Brain microvascular endothelial cell (primary cell): ENCODE measurements around the gene GPX1.

Source experiments
- DNase-seq: peaks from one replicate; pipeline ENCODE4 v3.0.0-alpha.2; 2020
- H3K27ac ChIP-seq: fragments of 250-450 bp; sonication (Bioruptor Pico); 2 replicates; pipeline ENCODE4 v1.5.1; 2020; ENCODE audit warnings: mild to moderate bottlenecking, moderate library complexity
- H3K27me3 ChIP-seq: fragments of 250-450 bp; sonication (Bioruptor Pico); replicated peaks from 2 replicates; pipeline ENCODE4 v1.5.1; 2020; ENCODE audit warnings: mild to moderate bottlenecking
- H3K36me3 ChIP-seq: fragments of 250-450 bp; sonication (Bioruptor Pico); replicated peaks from 2 replicates; pipeline ENCODE4 v1.5.1; 2020; ENCODE audit warnings: mild to moderate bottlenecking
- H3K4me3 ChIP-seq: 2 replicates; pipeline ENCODE4 v1.5.1; 2011; ENCODE audit warnings: low read depth, mild to moderate bottlenecking, control low read depth, low read length, moderate library complexity
- CTCF ChIP-seq: IDR thresholded peaks from 2 replicates; pipeline ENCODE4 v1.5.1; 2011; ENCODE audit warnings: low read depth, mild to moderate bottlenecking, moderate library complexity, low read length, control low read depth, inconsistent platforms; ENCODE audit errors: missing control alignments
- in situ Hi-C: cut with HindIII; loops from 2 replicates; pipeline ENCODE4 v1.10.0; 2017; ENCODE audit warnings: low sequenced_read_pairs, low pct_ligation_motif_present

The GPX1 gene

DNA sequence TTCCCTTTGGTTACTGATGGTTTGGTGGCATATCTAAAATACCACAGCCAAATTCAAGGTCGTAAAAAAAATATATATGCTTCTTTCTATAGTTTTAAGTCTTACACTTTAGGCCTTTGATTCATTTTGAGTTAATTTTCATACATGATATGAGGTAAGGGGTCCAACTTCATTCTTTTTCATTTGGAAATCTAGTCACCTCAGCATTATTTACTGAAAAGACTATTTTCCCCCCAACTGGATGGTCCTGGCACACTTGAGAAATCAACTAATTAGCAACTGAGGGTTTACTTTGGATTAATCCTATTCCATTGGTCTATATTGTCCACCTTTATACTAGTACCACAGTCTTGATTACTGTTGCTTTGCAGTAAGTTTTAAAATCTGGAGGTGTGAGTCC, 27.5 kb upstream of the GPX1 start:
- DNase-seq: no peak
- in situ Hi-C loops: no loop called here
- Histone ChIP-seq H3K36me3 (no peaks in the 10 kb centered on the region), H3K4me3 (no peak overlapping the region), H3K27me3 (no peaks in the 10 kb centered on the region), H3K27ac (no peak overlapping the region)
- TF ChIP-seq CTCF: no peak

- in situ Hi-C loops: no loop called here
- no peak for DNase-seq
- H3K4me3 ChIP-seq: no peak overlapping the region
- no peaks in the 10 kb centered on the region for H3K36me3 ChIP-seq
- no peaks in the 10 kb centered on the region for H3K27me3 ChIP-seq
- H3K27ac ChIP-seq: no peak overlapping the region
- no peak for TF ChIP-seq CTCF
Measured at GRCh38 chr3:49383387-49383786, 25.2 kb upstream of the GPX1 start.

DNA sequence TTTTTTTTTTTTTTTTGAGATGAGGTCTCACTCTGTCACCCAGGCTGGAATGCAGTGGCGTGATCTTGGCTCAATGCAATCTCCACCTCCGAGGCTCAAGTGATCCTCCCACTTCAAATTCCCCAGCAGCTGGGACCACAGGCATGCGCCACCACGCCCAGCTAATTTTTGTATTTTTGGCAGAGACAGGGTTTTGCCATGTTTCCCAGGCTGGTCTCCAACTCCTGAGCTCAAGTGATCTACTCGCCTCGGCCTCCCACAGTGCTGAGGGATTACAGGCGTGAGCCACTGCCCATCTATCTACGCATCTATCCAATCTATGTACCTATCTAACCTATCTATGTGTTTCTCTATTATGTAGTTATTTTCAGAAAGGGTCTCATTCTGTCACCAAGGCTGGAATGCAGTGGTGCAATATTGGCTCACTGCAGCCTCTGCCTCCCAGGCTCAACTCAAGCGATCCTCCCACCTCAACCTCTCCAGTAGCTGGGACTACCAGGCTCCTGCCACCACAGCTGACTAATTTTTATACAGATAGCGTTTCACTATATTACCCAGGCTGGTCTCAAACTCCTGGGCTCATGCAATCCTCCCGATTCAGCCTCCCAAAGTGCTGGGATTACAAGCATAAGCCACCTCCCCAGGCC, 20.2 kb upstream of the GPX1 start:
- DNase-seq: peak; percentile 93
- H3K4me3 ChIP-seq: no peak overlapping the region
- H3K27me3 ChIP-seq: no peaks in the 10 kb centered on the region
- peak overlapping the region; percentile 90 for H3K27ac ChIP-seq
- in situ Hi-C loops: no loop called here
- H3K36me3 ChIP-seq: peaks cover 13% of the 10 kb centered on the region
- TF ChIP-seq CTCF: no peak

GRCh38 chr3:49377483-49377882, 19.3 kb upstream of the GPX1 start:
- no peak overlapping the region for H3K4me3 ChIP-seq
- in situ Hi-C loops: no loop called here
- H3K36me3 ChIP-seq: peaks cover 21% of the 10 kb centered on the region
- no peaks in the 10 kb centered on the region for H3K27me3 ChIP-seq
- no peak for TF ChIP-seq CTCF
- H3K27ac ChIP-seq: peak overlapping the region; percentile 88
- DNase-seq: peak; percentile 71

- Histone ChIP-seq H3K36me3 (peaks cover 56% of the 10 kb centered on the region), H3K27me3 (no peaks in the 10 kb centered on the region), H3K27ac (no peak overlapping the region), H3K4me3 (no peak overlapping the region)
- TF ChIP-seq CTCF: no peak
- no peak for DNase-seq
- in situ Hi-C loops: no loop called here
Measured at GRCh38 chr3:49371946-49372345, 13.8 kb upstream of the GPX1 start.

GRCh38 chr3:49370585-49371290, 12.6 kb upstream of the GPX1 start:
- Histone ChIP-seq H3K36me3 (peaks cover 68% of the 10 kb centered on the region), H3K4me3 (no peak overlapping the region), H3K27ac (no peak overlapping the region), H3K27me3 (no peaks in the 10 kb centered on the region)
- no peak for TF ChIP-seq CTCF
- in situ Hi-C loops: no loop called here
- no peak for DNase-seq
